Mesenchymal stem cell (in vitro differentiated cells and primary cell): Measurements from ENCODE around the gene ACADM.
"Not testable (repeated sequence)": the region's sequence is repeated elsewhere in the genome, so short reads cannot be mapped to it uniquely, and the experiment has no call there.

Source experiments
- DNase-seq: peaks from one replicate; pipeline ENCODE4 v3.0.0-alpha.2; 2013
- H2AFZ ChIP-seq: one replicate; pipeline ENCODE4 v1.6.1; 2013; ENCODE audit warnings: low read depth, mild to moderate bottlenecking, control low read depth, inconsistent platforms, low read length, moderate library complexity
- H2AK5ac ChIP-seq: 2 replicates; pipeline ENCODE4 v1.6.1; 2013; ENCODE audit warnings: low read length, moderate library complexity, mild to moderate bottlenecking, inconsistent platforms; ENCODE audit not compliant: severe bottlenecking
- H2BK120ac ChIP-seq: one replicate; pipeline ENCODE4 v1.6.1; 2013; ENCODE audit warnings: low read depth, mild to moderate bottlenecking, inconsistent platforms, low read length, moderate library complexity
- H2BK12ac ChIP-seq, 2 experiments: one replicate each; pipeline ENCODE4 v1.6.1; 2013; ENCODE audit warnings: inconsistent platforms in 2 of 2, low read length in 2 of 2, mild to moderate bottlenecking in 2 of 2, moderate library complexity in 2 of 2, control low read depth in 1 of 2
- H2BK15ac ChIP-seq: one replicate; pipeline ENCODE4 v1.6.1; 2013; ENCODE audit warnings: mild to moderate bottlenecking, low read depth, inconsistent platforms; ENCODE audit not compliant: poor library complexity, severe bottlenecking
- H2BK5ac ChIP-seq: 2 replicates; pipeline ENCODE4 v1.6.1; 2013; ENCODE audit warnings: low read depth, mild to moderate bottlenecking, low read length, control low read depth, inconsistent platforms; ENCODE audit not compliant: poor library complexity, severe bottlenecking
- H3K14ac ChIP-seq, 2 experiments: one replicate each; pipeline ENCODE4 v1.6.1; 2013; ENCODE audit warnings: inconsistent platforms in 2 of 2, low read length in 2 of 2, control low read depth in 1 of 2, mild to moderate bottlenecking in 1 of 2, moderate library complexity in 1 of 2
- H3K18ac ChIP-seq, 2 experiments: one replicate each; pipeline ENCODE4 v1.6.1; 2013; ENCODE audit warnings: inconsistent platforms in 2 of 2, low read length in 2 of 2, control low read depth in 1 of 2, low read depth in 1 of 2, mild to moderate bottlenecking in 1 of 2
- H3K23ac ChIP-seq, 2 experiments: one replicate each; pipeline ENCODE4 v1.6.1; 2013; ENCODE audit warnings: inconsistent platforms in 2 of 2, low read length in 2 of 2, mild to moderate bottlenecking in 2 of 2, moderate library complexity in 2 of 2, control low read depth in 1 of 2
- H3K27ac ChIP-seq: 2 replicates; pipeline ENCODE4 v1.5.1; 2013; ENCODE audit warnings: mild to moderate bottlenecking, moderate library complexity, low read length, control low read depth, inconsistent platforms; ENCODE audit not compliant: poor library complexity, severe bottlenecking
- H3K27me3 ChIP-seq, 2 experiments: 2 replicates each; pipeline versions ENCODE4 v1.6.1 to v1.7.0; 2013; ENCODE audit warnings: low read length in 2 of 2, mild to moderate bottlenecking in 2 of 2, moderate library complexity in 2 of 2, control low read depth in 1 of 2, inconsistent platforms in 1 of 2; ENCODE audit not compliant: control insufficient read depth in 1 of 2, insufficient read depth in 1 of 2
- H3K36me3 ChIP-seq, 2 experiments: 2 replicates each; pipeline versions ENCODE4 v1.6.1 to v1.7.0; 2013; ENCODE audit warnings: low read length in 2 of 2, control low read depth in 1 of 2, inconsistent platforms in 1 of 2, low read depth in 1 of 2, mild to moderate bottlenecking in 1 of 2; ENCODE audit not compliant: insufficient read depth in 2 of 2, control insufficient read depth in 1 of 2
- H3K4ac ChIP-seq, 2 experiments: one replicate each; pipeline ENCODE4 v1.6.1; 2013; ENCODE audit warnings: inconsistent platforms in 2 of 2, low read length in 2 of 2, mild to moderate bottlenecking in 2 of 2, moderate library complexity in 2 of 2, control low read depth in 1 of 2, low read depth in 1 of 2
- H3K4me1 ChIP-seq: 2 replicates; pipeline ENCODE4 v1.6.1; 2013; ENCODE audit warnings: low read depth, low read length, control low read depth; ENCODE audit not compliant: control insufficient read depth, insufficient read depth
- H3K4me2 ChIP-seq: 2 replicates; pipeline ENCODE4 v1.6.1; 2013; ENCODE audit warnings: low read length, mild to moderate bottlenecking, inconsistent platforms; ENCODE audit not compliant: poor library complexity, severe bottlenecking
- H3K4me3 ChIP-seq, 2 experiments: 2 replicates each; pipeline versions ENCODE4 v1.5.1 to v1.7.0; 2013; ENCODE audit warnings: low read length in 2 of 2, mild to moderate bottlenecking in 2 of 2, control low read depth in 1 of 2, low read depth in 1 of 2; ENCODE audit not compliant: insufficient read depth in 1 of 2
- H3K79me1 ChIP-seq: replicated peaks from 2 replicates; pipeline ENCODE4 v1.6.1; 2013; ENCODE audit warnings: mild to moderate bottlenecking, control low read depth, low read length, inconsistent platforms; ENCODE audit not compliant: poor library complexity, severe bottlenecking
- H3K9ac ChIP-seq: 2 replicates; pipeline ENCODE4 v1.7.0; 2013; ENCODE audit warnings: mild to moderate bottlenecking, low read length, moderate library complexity
- H3K9me3 ChIP-seq: 2 replicates; pipeline ENCODE4 v1.7.0; 2013; ENCODE audit warnings: mild to moderate bottlenecking, low read length; ENCODE audit not compliant: control insufficient read depth
- H4K8ac ChIP-seq: one replicate; pipeline ENCODE4 v1.6.1; 2013; ENCODE audit warnings: inconsistent platforms, mild to moderate bottlenecking, low read length, moderate library complexity
- H4K91ac ChIP-seq: one replicate; pipeline ENCODE4 v1.6.1; 2013; ENCODE audit warnings: mild to moderate bottlenecking, low read length, inconsistent platforms
- WGBS: methylation state at CpG from one replicate; pipeline ENCODE4 v1.1.7; 2013; ENCODE audit warnings: mixed read lengths; 5-methylcytosine and 5-hydroxymethylcytosine counted together

ACADM gene

GRCh38 chr1:75797273-75797588 is 72.7 kb downstream of the ACADM start:
- Histone ChIP-seq H3K14ac (no peak overlapping the region), H3K23ac (no peak overlapping the region), H2AFZ (no peak overlapping the region), H4K91ac (no peak overlapping the region), H3K9ac (no peak overlapping the region), H3K27me3 (no peaks in the 10 kb centered on the region), H4K8ac (no peak overlapping the region), H3K36me3 (peaks cover 27 to 53% of the 10 kb centered on the region in 2 experiments), H2BK120ac (no peak overlapping the region), H3K4ac (no peak overlapping the region), H3K79me1 (peaks cover 2% of the 10 kb centered on the region), H3K4me2 (no peak overlapping the region), H2BK12ac (no peak overlapping the region), H3K27ac (no peak overlapping the region), H3K4me3 (no peak overlapping the region), H2BK15ac (no peak overlapping the region), H3K4me1 (peaks cover 5% of the 10 kb centered on the region), H2AK5ac (no peak overlapping the region), H3K9me3 (no peaks in the 10 kb centered on the region), H3K18ac (no peak overlapping the region), H2BK5ac (no peak overlapping the region)
- WGBS: 97% methylated on average over 6 of the region's 6 CpGs
- no peak for DNase-seq

GRCh38 chr1:75797606-75798216 is 73.2 kb downstream of the ACADM start:
- Histone ChIP-seq H2BK15ac (no peak overlapping the region), H3K9me3 (no peaks in the 10 kb centered on the region), H4K8ac (no peak overlapping the region), H4K91ac (no peak overlapping the region), H2AK5ac (no peak overlapping the region), H3K14ac (no peak overlapping the region), H3K27me3 (no peaks in the 10 kb centered on the region), H3K23ac (no peak overlapping the region), H2BK120ac (no peak overlapping the region), H3K79me1 (peaks cover 2% of the 10 kb centered on the region), H3K4ac (no peak overlapping the region), H3K18ac (no peak overlapping the region), H3K4me1 (peaks cover 5% of the 10 kb centered on the region), H2AFZ (no peak overlapping the region), H3K27ac (no peak overlapping the region), H2BK12ac (no peak overlapping the region), H3K4me3 (peak overlapping the region in 1 of 2 experiments; percentile 22), H3K4me2 (no peak overlapping the region), H3K9ac (no peak overlapping the region), H3K36me3 (peaks cover 27 to 48% of the 10 kb centered on the region in 2 experiments), H2BK5ac (no peak overlapping the region)
- WGBS: 91% methylated on average over 11 of the region's 13 CpGs
- DNase-seq: no peak

GRCh38 chr1:75801480-75801879 is 77.0 kb downstream of the ACADM start:
- H2BK12ac ChIP-seq, H2BK5ac ChIP-seq, H3K4me3 ChIP-seq, H3K23ac ChIP-seq, H4K91ac ChIP-seq, H3K18ac ChIP-seq, H3K14ac ChIP-seq, H3K4me1 ChIP-seq, H3K27me3 ChIP-seq, H3K9me3 ChIP-seq, H2BK120ac ChIP-seq, H3K4me2 ChIP-seq, H3K27ac ChIP-seq, H2AFZ ChIP-seq, DNase-seq, H4K8ac ChIP-seq, H2AK5ac ChIP-seq, H3K9ac ChIP-seq, H3K4ac ChIP-seq, H2BK15ac ChIP-seq, H3K79me1 ChIP-seq: not testable (repeated sequence)
- H3K36me3 ChIP-seq: peaks cover 11 to 12% of the 10 kb centered on the region in 2 experiments
- 100% methylated on average over 2 of the region's 2 CpGs for WGBS

- no peak overlapping the region for H3K4me3 ChIP-seq
- H4K8ac ChIP-seq: no peak overlapping the region
- no peak overlapping the region for H3K9ac ChIP-seq
- H3K36me3 ChIP-seq: no peaks in the 10 kb centered on the region
- H2AFZ ChIP-seq: no peak overlapping the region
- no peak overlapping the region for H4K91ac ChIP-seq
- WGBS: 90% methylated on average over 2 of the region's 4 CpGs
- H3K4me1 ChIP-seq: peaks cover 3% of the 10 kb centered on the region
- H2BK120ac ChIP-seq: no peak overlapping the region
- H2AK5ac ChIP-seq: no peak overlapping the region
- DNase-seq: no peak
- H3K79me1 ChIP-seq: no peaks in the 10 kb centered on the region
- no peak overlapping the region for H3K27ac ChIP-seq
- H3K4me2 ChIP-seq: no peak overlapping the region
- H2BK12ac ChIP-seq: no peak overlapping the region
- no peaks in the 10 kb centered on the region for H3K27me3 ChIP-seq
- H2BK5ac ChIP-seq: no peak overlapping the region
- H3K14ac ChIP-seq: no peak overlapping the region
- H3K18ac ChIP-seq: no peak overlapping the region
- H3K4ac ChIP-seq: no peak overlapping the region
- H3K9me3 ChIP-seq: no peaks in the 10 kb centered on the region
- no peak overlapping the region for H3K23ac ChIP-seq
- no peak overlapping the region for H2BK15ac ChIP-seq
Observed at GRCh38 chr1:75808921-75809320, 84.4 kb downstream of the ACADM start.
